ENCODE measurements around the gene RNH1. TPM values are rescaled to one million over a fixed set of nuclear protein-coding genes. Genes with fewer than 3 reads are reported as not detected.
"Not testable (repeated sequence)": the region's sequence is repeated elsewhere in the genome, so short reads cannot be mapped to it uniquely, and the experiment has no call there.

Gene RNH1
- total RNA-seq, 2 experiments from 2014 or later, result 101 to 102 TPM

GRCh38 chr11:473415-473814 lies 33.6 kb downstream of the RNH1 start:
- Mint-ChIP-seq H3K36me3 (ENCODE audit: low read depth) (no peaks in the 10 kb centered on the region), H3K27ac (no peak overlapping the region), H3K4me1 (ENCODE audit: low read depth) (peaks cover 1% of the 10 kb centered on the region), H3K27me3 (ENCODE audit: low read depth) (no peaks in the 10 kb centered on the region), H3K4me3 (no peak overlapping the region), H3K9me3 (no peaks in the 10 kb centered on the region)
- DNase-seq, result no peak
- CTCF ChIA-PET, result no interaction called here
- intact Hi-C loops (cut with micrococcal nuclease), result no loop called here

- Mint-ChIP-seq H3K9me3 (no peaks in the 10 kb centered on the region), H3K36me3 (ENCODE audit: low read depth) (no peaks in the 10 kb centered on the region), H3K27me3 (ENCODE audit: low read depth) (no peaks in the 10 kb centered on the region), H3K4me1 (ENCODE audit: low read depth) (peaks cover 1% of the 10 kb centered on the region), H3K27ac (no peak overlapping the region), H3K4me3 (no peak overlapping the region)
- DNase-seq, result no peak
- intact Hi-C loops (cut with micrococcal nuclease), result no loop called here
- CTCF ChIA-PET, result no interaction called here
Observed at GRCh38 chr11:472816-473215, 34.2 kb downstream of the RNH1 start.

GRCh38 chr11:472272-472671 lies 34.8 kb downstream of the RNH1 start:
- CTCF ChIA-PET, result interaction anchor here (0.6 kb wide), 1 partner anchor 24 kb away, joined by 3 read pairs; no protein-coding TSS in a partner anchor
- H3K4me3 Mint-ChIP-seq, result no peak overlapping the region

GRCh38 chr11:471468-472145 lies 35.4 kb downstream of the RNH1 start:
- intact Hi-C loops (cut with micrococcal nuclease), result no loop called here
- no peak for DNase-seq

More at GRCh38 chr11:472272-472671, 34.8 kb downstream of the RNH1 start:
- intact Hi-C loops (cut with micrococcal nuclease), result no loop called here
- Mint-ChIP-seq H3K4me1 (ENCODE audit: low read depth) (peaks cover 1% of the 10 kb centered on the region), H3K27me3 (ENCODE audit: low read depth) (no peaks in the 10 kb centered on the region), H3K27ac (no peak overlapping the region), H3K9me3 (no peaks in the 10 kb centered on the region), H3K36me3 (ENCODE audit: low read depth) (no peaks in the 10 kb centered on the region)
- DNase-seq, result no peak

GRCh38 chr11:469684-470560 lies 37.1 kb downstream of the RNH1 start:
- intact Hi-C loops (cut with micrococcal nuclease), result no loop called here
- no peaks in the 10 kb centered on the region for H3K27me3 Mint-ChIP-seq (ENCODE audit: low read depth)
- H3K9me3 Mint-ChIP-seq, result no peaks in the 10 kb centered on the region
- H3K4me3 Mint-ChIP-seq, result no peak overlapping the region
- no peak overlapping the region for H3K27ac Mint-ChIP-seq
- peaks cover 5% of the 10 kb centered on the region for H3K36me3 Mint-ChIP-seq (ENCODE audit: low read depth)
- peaks cover 1% of the 10 kb centered on the region for H3K4me1 Mint-ChIP-seq (ENCODE audit: low read depth)
- CTCF ChIA-PET, result interaction anchor here (1.1 kb wide), 1 partner anchor 23 kb away, joined by 3 read pairs; no protein-coding TSS in a partner anchor
- no peak for DNase-seq

More at GRCh38 chr11:471468-472145, 35.4 kb downstream of the RNH1 start:
- no peak overlapping the region for H3K27ac Mint-ChIP-seq
- peaks cover 2% of the 10 kb centered on the region for H3K36me3 Mint-ChIP-seq (ENCODE audit: low read depth)
- no peak overlapping the region for H3K4me3 Mint-ChIP-seq
- no peaks in the 10 kb centered on the region for H3K27me3 Mint-ChIP-seq (ENCODE audit: low read depth)
- H3K4me1 Mint-ChIP-seq (ENCODE audit: low read depth), result peaks cover 1% of the 10 kb centered on the region
- no peaks in the 10 kb centered on the region for H3K9me3 Mint-ChIP-seq
- CTCF ChIA-PET, result interaction anchor here (0.6 kb wide), 1 partner anchor 24 kb away, joined by 3 read pairs; no protein-coding TSS in a partner anchor

- CTCF ChIA-PET; H3K4me1 Mint-ChIP-seq (ENCODE audit: low read depth); H3K9me3 Mint-ChIP-seq; H3K4me3 Mint-ChIP-seq; H3K27ac Mint-ChIP-seq; intact Hi-C loops (cut with micrococcal nuclease); H3K36me3 Mint-ChIP-seq (ENCODE audit: low read depth); DNase-seq; H3K27me3 Mint-ChIP-seq (ENCODE audit: low read depth): not testable (repeated sequence)
Observed at GRCh38 chr11:469026-469683, 37.9 kb downstream of the RNH1 start.

GRCh38 chr11:468493-468892 lies 38.5 kb downstream of the RNH1 start:
- H3K36me3 Mint-ChIP-seq (ENCODE audit: low read depth), result peaks cover 5% of the 10 kb centered on the region
- H3K4me1 Mint-ChIP-seq (ENCODE audit: low read depth), result peaks cover 1% of the 10 kb centered on the region

GRCh38 chr11:468036-468435 lies 39.0 kb downstream of the RNH1 start:
- CTCF ChIA-PET, result no interaction called here
- Mint-ChIP-seq H3K9me3 (no peaks in the 10 kb centered on the region), H3K27me3 (ENCODE audit: low read depth) (no peaks in the 10 kb centered on the region)

More at GRCh38 chr11:468493-468892, 38.5 kb downstream of the RNH1 start:
- CTCF ChIA-PET, result no interaction called here
- DNase-seq, result no peak
- Mint-ChIP-seq H3K27me3 (ENCODE audit: low read depth) (no peaks in the 10 kb centered on the region), H3K9me3 (no peaks in the 10 kb centered on the region), H3K4me3 (no peak overlapping the region), H3K27ac (no peak overlapping the region)
- intact Hi-C loops (cut with micrococcal nuclease), result no loop called here

GRCh38 chr11:465896-466530 lies 41.0 kb downstream of the RNH1 start:
- intact Hi-C loops (cut with micrococcal nuclease), result no loop called here
- H3K9me3 Mint-ChIP-seq, result no peaks in the 10 kb centered on the region
- H3K4me1 Mint-ChIP-seq (ENCODE audit: low read depth), result peaks cover 1% of the 10 kb centered on the region
- no peak overlapping the region for H3K27ac Mint-ChIP-seq
- peaks cover 8% of the 10 kb centered on the region for H3K36me3 Mint-ChIP-seq (ENCODE audit: low read depth)
- no peak for DNase-seq
- H3K4me3 Mint-ChIP-seq, result no peak overlapping the region
- H3K27me3 Mint-ChIP-seq (ENCODE audit: low read depth), result no peaks in the 10 kb centered on the region
- CTCF ChIA-PET, result interaction anchor here (1.3 kb wide), 1 partner anchor 17 kb away, joined by 3 read pairs; no protein-coding TSS in a partner anchor

More at GRCh38 chr11:468036-468435, 39.0 kb downstream of the RNH1 start:
- Mint-ChIP-seq H3K36me3 (ENCODE audit: low read depth) (peaks cover 5% of the 10 kb centered on the region), H3K4me1 (ENCODE audit: low read depth) (peaks cover 1% of the 10 kb centered on the region), H3K27ac (no peak overlapping the region), H3K4me3 (no peak overlapping the region)
- intact Hi-C loops (cut with micrococcal nuclease), result no loop called here
- no peak for DNase-seq

- Mint-ChIP-seq H3K4me1 (ENCODE audit: low read depth) (no peaks in the 10 kb centered on the region), H3K27ac (no peak overlapping the region), H3K9me3 (no peaks in the 10 kb centered on the region), H3K4me3 (no peak overlapping the region), H3K36me3 (ENCODE audit: low read depth) (peaks cover 8% of the 10 kb centered on the region), H3K27me3 (ENCODE audit: low read depth) (no peaks in the 10 kb centered on the region)
- CTCF ChIA-PET, result interaction anchor here (0.5 to 1.0 kb wide), 3 partner anchors 11 to 187 kb away, joined by 3 to 4 read pairs (median 3); no protein-coding TSS in a partner anchor
- intact Hi-C loops (cut with micrococcal nuclease), result no loop called here
- DNase-seq, result no peak
Observed at GRCh38 chr11:464316-464715, 42.7 kb downstream of the RNH1 start.

GRCh38 chr11:462107-462890 lies 44.7 kb downstream of the RNH1 start:
- CTCF ChIA-PET, result no interaction called here
- H3K27ac Mint-ChIP-seq, result no peak overlapping the region
- H3K36me3 Mint-ChIP-seq (ENCODE audit: low read depth), result peaks cover 13% of the 10 kb centered on the region
- peaks cover 7% of the 10 kb centered on the region for H3K4me1 Mint-ChIP-seq (ENCODE audit: low read depth)
- no peak for DNase-seq
- H3K9me3 Mint-ChIP-seq, result no peaks in the 10 kb centered on the region
- H3K27me3 Mint-ChIP-seq (ENCODE audit: low read depth), result no peaks in the 10 kb centered on the region
- intact Hi-C loops (cut with micrococcal nuclease), result no loop called here
- no peak overlapping the region for H3K4me3 Mint-ChIP-seq

Measured in activated naive CD4-positive, alpha-beta T cell treated with anti-CD3 and anti-CD28 coated beads for 36 hours (primary cell).